Activated T-cell treated with anti-CD3 and anti-CD28 coated beads for 1 hour (primary cell): ENCODE measurements around the gene GRID1.
"Not testable (repeated sequence)": the region's sequence is repeated elsewhere in the genome, so short reads cannot be mapped to it uniquely, and the experiment has no call there.

Experiments used
- DNase-seq: peaks from one replicate; pipeline ENCODE4 v3.0.0-alpha.2; 2020; ENCODE audit warnings: low read depth

GRID1 gene

GRCh38 chr10:86077871-86078638 lies 288.5 kb downstream of the GRID1 start:
- no peak for DNase-seq

- DNase-seq, result no peak
Measured at GRCh38 chr10:86077271-86077670, 289.3 kb downstream of the GRID1 start.

- DNase-seq, result not testable (repeated sequence)
Measured at GRCh38 chr10:86076497-86076896, 290.1 kb downstream of the GRID1 start.

- no peak for DNase-seq
Measured at GRCh38 chr10:86075512-86075911, 291.1 kb downstream of the GRID1 start.

- no peak for DNase-seq
Measured at GRCh38 chr10:86074294-86074693, 292.3 kb downstream of the GRID1 start.

GRCh38 chr10:86073199-86073977 lies 293.2 kb downstream of the GRID1 start:
- DNase-seq, result no peak

GRCh38 chr10:86072413-86072812 lies 294.2 kb downstream of the GRID1 start:
- DNase-seq, result no peak

GRCh38 chr10:86071758-86072157 lies 294.8 kb downstream of the GRID1 start:
- DNase-seq, result no peak

GRCh38 chr10:86071145-86071544 lies 295.4 kb downstream of the GRID1 start:
- DNase-seq, result no peak

- DNase-seq, result no peak
Measured at GRCh38 chr10:86070278-86070677, 296.3 kb downstream of the GRID1 start.

- DNase-seq, result no peak
Measured at GRCh38 chr10:86068231-86069054, 298.2 kb downstream of the GRID1 start.

- DNase-seq, result no peak
Measured at GRCh38 chr10:86067436-86068050, 299.1 kb downstream of the GRID1 start.

- no peak for DNase-seq
Measured at GRCh38 chr10:86066696-86067095, 299.9 kb downstream of the GRID1 start.

- no peak for DNase-seq
Measured at GRCh38 chr10:86065711-86066251, 300.8 kb downstream of the GRID1 start.

GRCh38 chr10:86064931-86065662 lies 301.5 kb downstream of the GRID1 start:
- no peak for DNase-seq

GRCh38 chr10:86064219-86064618 lies 302.4 kb downstream of the GRID1 start:
- no peak for DNase-seq

GRCh38 chr10:86063341-86063740 lies 303.3 kb downstream of the GRID1 start:
- DNase-seq, result no peak

- DNase-seq, result no peak
Measured at GRCh38 chr10:86062647-86063145, 303.9 kb downstream of the GRID1 start.

- DNase-seq, result no peak
Measured at GRCh38 chr10:86062198-86062550, 304.4 kb downstream of the GRID1 start.

GRCh38 chr10:86061278-86062197 lies 305.1 kb downstream of the GRID1 start:
- DNase-seq, result no peak
